MCF 10A (cell line): ENCODE measurements around the gene SMARCD2. TPM values are rescaled to one million over a fixed set of nuclear protein-coding genes. Genes with fewer than 3 reads are reported as not detected.
A peak's percentile ranks its signal among the peaks of the same experiment; 100 is the strongest.

ENCODE experiments used
- BruUV-seq: library from RNA; stranded (reverse); fragments of 400-500 nt; replicated peaks from 2 replicates; lab custom pipeline; 2021; lab: Mats Ljungman, UMichigan
- CTCF ChIA-PET: fragments of 300-600 bp; sonication (Branson Sonifier 250); formaldehyde crosslinking; extraction: SDS; loops from one replicate; lab custom pipeline; 2021; ENCODE audit warnings: antibody characterized with exemption, inconsistent platforms; lab: Yijun Ruan, JAX
- POLR2A ChIA-PET: fragments of 300-600, 350-650 bp; sonication (Branson Sonifier 250); formaldehyde crosslinking; extraction: SDS; loops from one replicate; lab custom pipeline; 2020; ENCODE audit warnings: antibody characterized with exemption, inconsistent platforms; lab: Yijun Ruan, JAX
- DNase-seq: peaks from one replicate; pipeline ENCODE4 v3.0.0-alpha.2; 2018; ENCODE audit not compliant: unreplicated experiment
- H3K27ac Mint-ChIP-seq: one replicate; pipeline ENCODE4 v1.8.0; 2022; ENCODE audit warnings: mild to moderate bottlenecking, low read depth, mixed read lengths; ENCODE audit not compliant: unreplicated experiment
- H3K27me3 Mint-ChIP-seq: one replicate; pipeline ENCODE4 v1.8.0; 2022; ENCODE audit warnings: mixed read lengths; ENCODE audit not compliant: insufficient read depth, unreplicated experiment
- H3K36me3 Mint-ChIP-seq: one replicate; pipeline ENCODE4 v1.8.0; 2022; ENCODE audit warnings: mild to moderate bottlenecking, moderate library complexity, mixed read lengths; ENCODE audit not compliant: insufficient read depth, unreplicated experiment
- H3K4me1 Mint-ChIP-seq: one replicate; pipeline ENCODE4 v1.8.0; 2022; ENCODE audit warnings: mixed read lengths; ENCODE audit not compliant: insufficient read depth, unreplicated experiment
- H3K4me3 Mint-ChIP-seq: one replicate; pipeline ENCODE4 v1.8.0; 2022; ENCODE audit warnings: mild to moderate bottlenecking, moderate library complexity, mixed read lengths; ENCODE audit not compliant: unreplicated experiment
- H3K9me3 Mint-ChIP-seq: one replicate; pipeline ENCODE4 v1.8.0; 2022; ENCODE audit warnings: mixed read lengths; ENCODE audit not compliant: unreplicated experiment
- intact Hi-C: fragments of 100-400 bp; cut with micrococcal nuclease; formaldehyde crosslinking; loops from 2 replicates; pipeline ENCODE4 v1.14.1; 2022
- total RNA-seq: library from RNA; stranded (reverse); gene quantifications from 2 replicates; pipeline ENCODE4 v1.2.3, GENCODE V29; 2022
- TF ChIP-seq, protein P1 (sequence below): fragments of 200-600 bp; IDR thresholded peaks from one replicate; pipeline ENCODE4 v1.8.0; 2022; ENCODE audit warnings: antibody characterized with exemption, mild to moderate bottlenecking; ENCODE audit not compliant: unreplicated experiment

The SMARCD2 gene
- total RNA-seq, 1 experiment from 2014 or later, result 54.6 TPM

GRCh38 chr17:63817736-63818385 lies 24.6 kb downstream of the SMARCD2 start:
- ChIA-PET POLR2A (interaction anchor here (0.8 to 1.9 kb wide), 4 partner anchors 9 to 77 kb away, joined by 3 to 7 read pairs (median 5); partner anchors contain the start of gene PSMC5), CTCF (interaction anchor here (1.6 kb wide), 1 partner anchor 12 kb away, joined by 5 read pairs; no protein-coding TSS in a partner anchor)
- H3K4me1 Mint-ChIP-seq, result no peaks in the 10 kb centered on the region
- TF ChIP-seq, protein P1, sequence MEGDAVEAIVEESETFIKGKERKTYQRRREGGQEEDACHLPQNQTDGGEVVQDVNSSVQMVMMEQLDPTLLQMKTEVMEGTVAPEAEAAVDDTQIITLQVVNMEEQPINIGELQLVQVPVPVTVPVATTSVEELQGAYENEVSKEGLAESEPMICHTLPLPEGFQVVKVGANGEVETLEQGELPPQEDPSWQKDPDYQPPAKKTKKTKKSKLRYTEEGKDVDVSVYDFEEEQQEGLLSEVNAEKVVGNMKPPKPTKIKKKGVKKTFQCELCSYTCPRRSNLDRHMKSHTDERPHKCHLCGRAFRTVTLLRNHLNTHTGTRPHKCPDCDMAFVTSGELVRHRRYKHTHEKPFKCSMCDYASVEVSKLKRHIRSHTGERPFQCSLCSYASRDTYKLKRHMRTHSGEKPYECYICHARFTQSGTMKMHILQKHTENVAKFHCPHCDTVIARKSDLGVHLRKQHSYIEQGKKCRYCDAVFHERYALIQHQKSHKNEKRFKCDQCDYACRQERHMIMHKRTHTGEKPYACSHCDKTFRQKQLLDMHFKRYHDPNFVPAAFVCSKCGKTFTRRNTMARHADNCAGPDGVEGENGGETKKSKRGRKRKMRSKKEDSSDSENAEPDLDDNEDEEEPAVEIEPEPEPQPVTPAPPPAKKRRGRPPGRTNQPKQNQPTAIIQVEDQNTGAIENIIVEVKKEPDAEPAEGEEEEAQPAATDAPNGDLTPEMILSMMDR, result no peak
- no peaks in the 10 kb centered on the region for H3K27me3 Mint-ChIP-seq
- DNase-seq, result no peak
- H3K4me3 Mint-ChIP-seq, result no peak overlapping the region
- no peak overlapping the region for H3K27ac Mint-ChIP-seq
- no peaks in the 10 kb centered on the region for H3K9me3 Mint-ChIP-seq
- intact Hi-C loops, result no loop called here
- peaks cover 94% of the 10 kb centered on the region for H3K36me3 Mint-ChIP-seq
- TSS peak; percentile 62 for BruUV-seq

DNA sequence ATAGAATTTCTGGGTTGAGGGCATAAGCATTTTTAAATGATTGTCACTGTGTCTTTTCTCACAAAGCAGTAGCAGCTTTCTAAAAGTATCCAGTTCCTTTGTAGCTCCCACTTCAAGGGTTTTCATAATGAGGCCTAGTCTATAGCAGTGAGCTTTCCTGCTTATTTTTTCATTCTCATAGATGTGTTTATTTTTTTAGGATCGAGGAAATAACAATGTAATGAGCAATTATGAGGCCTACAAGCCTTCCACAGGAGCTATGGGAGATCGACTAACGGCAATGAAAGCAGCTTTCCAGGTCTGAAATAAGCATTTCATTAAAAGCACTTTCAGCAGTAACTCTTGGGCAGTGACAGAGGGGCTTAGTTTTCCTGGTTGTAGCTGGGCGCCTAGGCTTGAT lies 25.8 kb downstream of the SMARCD2 start:
- intact Hi-C loops, result no loop called here
- TF ChIP-seq, protein P1, result no peak
- BruUV-seq, result no TSS peak
- POLR2A ChIA-PET, result interaction anchor here (0.6 to 1.9 kb wide), 5 partner anchors 10 to 30 kb away, joined by 3 to 7 read pairs (median 3); partner anchors contain the start of gene PSMC5
- CTCF ChIA-PET, result interaction anchor here (1.1 kb wide), 1 partner anchor 11 kb away, joined by 3 read pairs; no protein-coding TSS in a partner anchor
- H3K4me1 Mint-ChIP-seq, result no peaks in the 10 kb centered on the region
- peak overlapping the region; percentile 16 for H3K27ac Mint-ChIP-seq
- DNase-seq, result no peak
- peaks cover 94% of the 10 kb centered on the region for H3K36me3 Mint-ChIP-seq
- no peaks in the 10 kb centered on the region for H3K27me3 Mint-ChIP-seq
- H3K9me3 Mint-ChIP-seq, result no peaks in the 10 kb centered on the region
- H3K4me3 Mint-ChIP-seq, result no peak overlapping the region

DNA sequence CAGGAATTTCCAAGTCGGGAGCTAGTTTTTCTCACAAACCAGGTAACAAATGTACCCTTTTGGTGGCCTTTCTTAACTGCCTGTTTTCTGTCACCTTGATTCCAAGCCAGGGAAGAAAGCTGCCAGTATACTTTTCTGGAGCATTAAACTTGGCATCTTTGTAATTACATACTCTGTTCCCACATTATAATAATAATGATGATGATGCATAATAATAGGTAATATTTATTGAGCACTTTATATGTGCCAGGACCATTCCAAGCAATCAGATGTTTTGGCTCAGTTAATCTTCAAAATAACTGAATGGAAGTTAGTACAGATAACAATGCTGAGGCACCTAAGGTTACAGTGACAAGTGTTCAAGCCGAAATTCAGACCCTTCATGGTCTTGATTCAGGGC lies 26.4 kb downstream of the SMARCD2 start:
- CTCF ChIA-PET, result interaction anchor here (1.1 kb wide), 1 partner anchor 12 kb away, joined by 3 read pairs; no protein-coding TSS in a partner anchor
- no peak overlapping the region for H3K27ac Mint-ChIP-seq
- TF ChIP-seq, protein P1, result no peak
- H3K36me3 Mint-ChIP-seq, result peaks cover 94% of the 10 kb centered on the region
- no peaks in the 10 kb centered on the region for H3K27me3 Mint-ChIP-seq
- POLR2A ChIA-PET, result interaction anchor here (0.6 to 1.9 kb wide), 5 partner anchors 11 to 30 kb away, joined by 3 to 7 read pairs (median 4); partner anchors contain the start of gene PSMC5
- no TSS peak for BruUV-seq
- intact Hi-C loops, result no loop called here
- no peak overlapping the region for H3K4me3 Mint-ChIP-seq
- no peak for DNase-seq
- H3K4me1 Mint-ChIP-seq, result no peaks in the 10 kb centered on the region
- H3K9me3 Mint-ChIP-seq, result no peaks in the 10 kb centered on the region

DNA sequence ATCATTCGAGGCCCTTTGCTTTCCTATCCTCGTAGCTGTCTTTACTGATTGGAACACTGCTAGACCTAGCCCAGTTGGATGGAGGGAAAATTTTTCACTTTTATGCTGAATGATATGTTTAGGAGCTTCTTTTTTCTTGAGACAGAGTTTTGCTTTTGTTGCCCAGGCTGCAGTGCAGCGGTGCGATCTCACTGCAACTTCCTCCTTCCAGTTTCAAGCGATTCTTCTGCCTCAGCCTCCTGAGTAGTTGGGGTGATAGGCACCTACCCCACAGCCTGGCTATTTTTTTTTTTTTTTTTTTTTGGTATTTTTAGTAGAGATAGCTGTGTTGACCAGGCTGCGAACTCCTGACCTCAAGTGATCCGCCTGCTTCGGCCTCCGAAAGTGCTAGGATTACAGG lies 32.5 kb downstream of the SMARCD2 start:
- Mint-ChIP-seq H3K4me1 (no peaks in the 10 kb centered on the region), H3K4me3 (no peak overlapping the region), H3K27ac (no peak overlapping the region), H3K36me3 (peaks cover 100% of the 10 kb centered on the region), H3K9me3 (no peaks in the 10 kb centered on the region), H3K27me3 (no peaks in the 10 kb centered on the region)
- ChIA-PET POLR2A (interaction anchor here (0.7 to 1.3 kb wide), 7 partner anchors 9 to 68 kb away, joined by 3 to 8 read pairs (median 4); partner anchors contain the start of genes CCDC47 and STRADA), CTCF (interaction anchor here (0.9 to 1.9 kb wide), 3 partner anchors 17 to 56 kb away, joined by 3 to 4 read pairs (median 3); no protein-coding TSS in a partner anchor)
- TF ChIP-seq, protein P1, result no peak
- intact Hi-C loops, result no loop called here
- no TSS peak for BruUV-seq
- no peak for DNase-seq
